Endothelial cell of umbilical vein (primary cell): Measurements from ENCODE around the gene CRISPLD2. TPM values are rescaled to one million over a fixed set of nuclear protein-coding genes. Genes with fewer than 3 reads are reported as not detected.

Experiments
- BruUV-seq: library from RNA; stranded (reverse); fragments of 400-500 nt; replicated peaks from 2 replicates; lab custom pipeline; 2021; lab: Mats Ljungman, UMichigan
- CTCF ChIA-PET: fragments of 300-600, 350-600 bp; sonication (Branson Sonifier 250); formaldehyde crosslinking; loops from one replicate; lab custom pipeline; 2021; ENCODE audit warnings: antibody characterized with exemption, inconsistent platforms; lab: Charles Lee
- POLR2A ChIA-PET: fragments of 300-600, 350-600 bp; sonication (Branson Sonifier 250); formaldehyde crosslinking; loops from one replicate; lab custom pipeline; 2021; ENCODE audit warnings: antibody characterized with exemption, inconsistent platforms; lab: Charles Lee
- DNase-seq: peaks from one replicate; pipeline ENCODE4 v3.0.0-alpha.2; 2011; ENCODE audit warnings: low read depth, low spot score
- FAIRE-seq: peaks from 2 replicates; lab custom pipeline; 2011; peaks lifted over from hg19 to GRCh38; lab: Jason Lieb, UNC
- H2AFZ ChIP-seq: 2 replicates; pipeline ENCODE4 v1.6.0; 2012; ENCODE audit warnings: low read depth, low read length, control low read depth, inconsistent platforms
- H3K27ac ChIP-seq: 2 replicates; pipeline ENCODE4 v1.5.1; 2011; ENCODE audit warnings: low read depth, mild to moderate bottlenecking, control low read depth, low read length, moderate library complexity; ENCODE audit not compliant: insufficient read depth
- H3K27me3 ChIP-seq, 2 experiments: 2 replicates each; pipeline versions ENCODE4 v1.6.0 to v1.6.1; 2011; ENCODE audit warnings: low read length in 2 of 2, mixed read lengths in 1 of 2; ENCODE audit not compliant: control insufficient read depth in 2 of 2, insufficient read depth in 2 of 2
- H3K36me3 ChIP-seq, 2 experiments: 2 replicates in 1 of 2; 3 replicates in 1 of 2; pipeline ENCODE4 v1.5.1; 2011; ENCODE audit warnings: low read length in 2 of 2, mild to moderate bottlenecking in 1 of 2, moderate library complexity in 1 of 2; ENCODE audit not compliant: control insufficient read depth in 2 of 2, insufficient read depth in 2 of 2; ENCODE audit errors: extremely low read depth in 1 of 2
- H3K4me1 ChIP-seq: 3 replicates; pipeline ENCODE4 v1.5.1; 2011; ENCODE audit warnings: mild to moderate bottlenecking, low read length; ENCODE audit not compliant: control insufficient read depth, insufficient read depth; ENCODE audit errors: extremely low read depth
- H3K4me2 ChIP-seq: 2 replicates; pipeline ENCODE4 v1.6.1; 2011; ENCODE audit warnings: low read length, control low read depth, mixed read lengths; ENCODE audit not compliant: insufficient read depth
- H3K4me3 ChIP-seq, 3 experiments: fragments of 200-600 bp in 1 of 3; sonication (generic), shearing (Covaris generic) in 1 of 3; replicated peaks in 1 of 3; 2 replicates each; pipeline ENCODE4 v1.5.1; 2011 to 2016; ENCODE audit warnings: control low read depth in 3 of 3, low read length in 3 of 3, mild to moderate bottlenecking in 2 of 3, inconsistent platforms in 1 of 3, low read depth in 1 of 3, moderate library complexity in 1 of 3; ENCODE audit not compliant: insufficient read depth in 1 of 3
- H3K79me2 ChIP-seq: 2 replicates; pipeline ENCODE4 v1.6.0; 2012; ENCODE audit warnings: low read length, inconsistent platforms; ENCODE audit not compliant: control insufficient read depth, insufficient read depth
- H3K9ac ChIP-seq: replicated peaks from 2 replicates; pipeline ENCODE3; 2011; ENCODE audit warnings: low read length, control low read depth; ENCODE audit not compliant: insufficient read depth; ENCODE audit errors: extremely low read depth
- H3K9me1 ChIP-seq: replicated peaks from 3 replicates; pipeline ENCODE4 v1.6.0; 2011; ENCODE audit warnings: mild to moderate bottlenecking, low read length; ENCODE audit not compliant: control insufficient read depth, insufficient read depth; ENCODE audit errors: extremely low read depth
- H3K9me3 ChIP-seq: replicated peaks from 2 replicates; pipeline ENCODE4 v1.5.1; 2012; ENCODE audit warnings: low read length, inconsistent platforms; ENCODE audit not compliant: control insufficient read depth, insufficient read depth
- H4K20me1 ChIP-seq: replicated peaks from 2 replicates; pipeline ENCODE3; 2011; ENCODE audit warnings: mild to moderate bottlenecking, low read length; ENCODE audit not compliant: control insufficient read depth, insufficient read depth; ENCODE audit errors: extremely low read depth
- EZH2 ChIP-seq: IDR thresholded peaks from 2 replicates; pipeline ENCODE4 v1.6.1; 2012; ENCODE audit warnings: borderline replicate concordance, low read depth, mild to moderate bottlenecking, moderate library complexity, low read length, inconsistent platforms; ENCODE audit not compliant: severe bottlenecking
- FOS ChIP-seq: IDR thresholded peaks from 2 replicates; pipeline ENCODE4 v1.6.1; 2011; ENCODE audit warnings: mild to moderate bottlenecking, low read length, moderate library complexity, borderline replicate concordance; ENCODE audit not compliant: insufficient read depth
- GATA2 ChIP-seq: IDR thresholded peaks from 2 replicates; pipeline ENCODE4 v1.7.0; 2011; ENCODE audit warnings: low read depth, mild to moderate bottlenecking, moderate library complexity, mixed read lengths, low read length; ENCODE audit not compliant: insufficient read length, insufficient read depth
- JUN ChIP-seq: IDR thresholded peaks from 2 replicates; pipeline ENCODE4 v1.6.1; 2011; ENCODE audit warnings: borderline replicate concordance, low read depth; ENCODE audit not compliant: insufficient read length, insufficient read depth
- MYC ChIP-seq: IDR thresholded peaks from one replicate; pipeline ENCODE4 v1.6.1; 2011; ENCODE audit warnings: mild to moderate bottlenecking, low read depth, low read length
- POLR2A ChIP-seq: IDR thresholded peaks from 2 replicates; pipeline ENCODE4 v1.6.1; 2012; ENCODE audit warnings: low read depth, mild to moderate bottlenecking, control low read depth, low read length
- POLR2AphosphoS5 ChIP-seq: IDR thresholded peaks from 2 replicates; pipeline ENCODE4 v1.6.1; 2012; ENCODE audit warnings: low read depth, mild to moderate bottlenecking, control low read depth, low read length, moderate library complexity; ENCODE audit not compliant: insufficient read depth
- dilution Hi-C: fragments of 300-500 bp; cut with MboI; formaldehyde crosslinking; loops from one replicate; pipeline ENCODE4 v1.15.0; 2019; ENCODE audit warnings: low sequenced_read_pairs; ENCODE audit not compliant: extremely low pct_ligation_motif_present
- intact Hi-C: fragments of 100-400 bp; cut with micrococcal nuclease; formaldehyde crosslinking; loops from one replicate; pipeline ENCODE4 v1.10.0; 2022
- polyA plus RNA-seq, 4 experiments: library from polyadenylated mRNA; depleted of rRNA in 3 of 4; stranded (reverse) in 3 of 4; unstranded in 1 of 4; fragments of >200 nt; gene quantifications; 2 replicates each; pipeline versions ENCODE4 v1.2.1 to v1.2.3, GENCODE V29; 2011 to 2012; ENCODE audit warnings: missing spikeins in 1 of 4
- total RNA-seq: library from RNA; stranded (reverse); gene quantifications from 2 replicates; pipeline ENCODE4 v1.2.3, GENCODE V29; 2021
- TF ChIP-seq, protein P1 (sequence below), 2 donors: IDR thresholded peaks; 1 replicate in 1 of 2; 2 replicates in 1 of 2; pipeline ENCODE4 v1.5.1; 2011; ENCODE audit warnings: low read length in 2 of 2, mild to moderate bottlenecking in 2 of 2, moderate library complexity in 2 of 2, control low read depth in 1 of 2, inconsistent platforms in 1 of 2, low read depth in 1 of 2; ENCODE audit not compliant: insufficient read depth in 1 of 2; ENCODE audit errors: extremely low read depth in 1 of 2

Gene CRISPLD2
- total and polyA plus RNA-seq, 2 donors (not counting 3 experiments of a cell fraction or from before 2014, with no cell fraction given), result 0.14 to 0.73 TPM

DNA sequence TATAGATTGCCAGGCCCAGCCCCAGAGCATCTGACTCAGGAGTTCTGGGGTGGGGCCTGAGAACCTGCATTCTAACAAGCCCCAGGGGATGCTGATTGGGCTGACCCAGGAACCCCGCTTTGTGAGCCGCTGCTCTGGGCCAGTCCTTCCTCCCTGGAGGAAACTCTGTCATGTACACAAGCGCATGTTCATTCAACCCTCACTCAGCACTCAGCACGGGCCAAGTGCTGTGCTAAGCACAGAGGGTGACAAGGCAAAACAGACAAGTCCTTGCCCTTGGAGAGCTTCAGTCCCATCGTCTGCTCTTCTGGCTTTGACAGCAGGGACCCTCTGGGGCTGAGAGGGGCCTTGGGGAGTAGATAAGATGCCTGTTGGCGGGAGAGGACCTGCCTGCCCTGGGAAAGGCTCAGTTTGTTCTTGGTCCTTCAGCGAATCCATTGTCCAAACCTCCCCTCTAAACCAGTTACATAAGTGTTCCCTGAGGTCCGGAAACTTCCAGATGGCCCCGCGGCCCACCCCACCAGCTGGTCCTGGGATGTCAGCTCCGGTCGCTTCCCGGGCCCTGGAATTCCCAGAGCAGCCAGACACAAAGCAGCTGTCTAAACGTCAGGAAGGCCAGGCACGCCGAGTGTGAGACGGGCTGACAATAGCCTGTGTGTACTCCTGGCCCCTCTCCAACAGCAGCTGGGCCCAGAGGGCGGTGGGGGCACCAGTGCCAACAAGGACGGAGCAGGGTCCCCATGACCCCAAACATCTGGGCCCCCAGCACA, 102.8 kb downstream of the CRISPLD2 start:
- ChIA-PET POLR2A (no interaction called here), CTCF (interaction anchor here (1.0 to 1.8 kb wide), 3 partner anchors 29 to 168 kb away, joined by 5 to 7 read pairs (median 5); no protein-coding TSS in a partner anchor)
- H3K27me3 ChIP-seq, result peaks cover 0 to 6% of the 10 kb centered on the region in 2 experiments
- no peak overlapping the region for H3K4me3 ChIP-seq
- H3K4me1 ChIP-seq, result no peaks in the 10 kb centered on the region
- DNase-seq (peak; percentile 64), FAIRE-seq (no peak)
- no peak for TF ChIP-seq POLR2A
- no peak for TF ChIP-seq MYC
- peak; percentile 12 for TF ChIP-seq POLR2AphosphoS5
- no peak for TF ChIP-seq EZH2
- TF ChIP-seq, protein P1, sequence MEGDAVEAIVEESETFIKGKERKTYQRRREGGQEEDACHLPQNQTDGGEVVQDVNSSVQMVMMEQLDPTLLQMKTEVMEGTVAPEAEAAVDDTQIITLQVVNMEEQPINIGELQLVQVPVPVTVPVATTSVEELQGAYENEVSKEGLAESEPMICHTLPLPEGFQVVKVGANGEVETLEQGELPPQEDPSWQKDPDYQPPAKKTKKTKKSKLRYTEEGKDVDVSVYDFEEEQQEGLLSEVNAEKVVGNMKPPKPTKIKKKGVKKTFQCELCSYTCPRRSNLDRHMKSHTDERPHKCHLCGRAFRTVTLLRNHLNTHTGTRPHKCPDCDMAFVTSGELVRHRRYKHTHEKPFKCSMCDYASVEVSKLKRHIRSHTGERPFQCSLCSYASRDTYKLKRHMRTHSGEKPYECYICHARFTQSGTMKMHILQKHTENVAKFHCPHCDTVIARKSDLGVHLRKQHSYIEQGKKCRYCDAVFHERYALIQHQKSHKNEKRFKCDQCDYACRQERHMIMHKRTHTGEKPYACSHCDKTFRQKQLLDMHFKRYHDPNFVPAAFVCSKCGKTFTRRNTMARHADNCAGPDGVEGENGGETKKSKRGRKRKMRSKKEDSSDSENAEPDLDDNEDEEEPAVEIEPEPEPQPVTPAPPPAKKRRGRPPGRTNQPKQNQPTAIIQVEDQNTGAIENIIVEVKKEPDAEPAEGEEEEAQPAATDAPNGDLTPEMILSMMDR (IDR thresholded peaks at IDR 0.05; ENCODE audit: extremely low read depth in 1 of 2, insufficient read depth in 1 of 2, low read depth in 1 of 2, low read length in 2 of 2), result no peak
- no peak for TF ChIP-seq GATA2
- no peak for TF ChIP-seq FOS
- no peak for TF ChIP-seq JUN
- H3K9ac ChIP-seq, result no peak overlapping the region
- H3K9me1 ChIP-seq, result no peaks in the 10 kb centered on the region
- H3K9me3 ChIP-seq, result no peaks in the 10 kb centered on the region
- BruUV-seq, result no TSS peak
- H3K36me3 ChIP-seq, result no peaks in the 10 kb centered on the region
- intact Hi-C loops, result no loop called here
- H3K79me2 ChIP-seq, result no peaks in the 10 kb centered on the region
- no peaks in the 10 kb centered on the region for H4K20me1 ChIP-seq
- H3K27ac ChIP-seq, result no peak overlapping the region
- dilution Hi-C loops, result no loop called here
- no peak overlapping the region for H2AFZ ChIP-seq
- H3K4me2 ChIP-seq, result no peak overlapping the region
